HEK293 (cell line): ENCODE results near the gene RAB11FIP3.

Experiments used
- CTCF ChIA-PET: fragments of 350-600 bp; formaldehyde crosslinking; extraction: SDS; loops from one replicate; lab custom pipeline; 2021; ENCODE audit warnings: antibody characterized with exemption; lab: Yijun Ruan, JAX
- POLR2A ChIA-PET: fragments of 300-600 bp; formaldehyde crosslinking; extraction: SDS; loops from one replicate; lab custom pipeline; 2020; ENCODE audit warnings: antibody characterized with exemption, inconsistent platforms; lab: Yijun Ruan, JAX
- H3K27ac ChIP-seq: fragments of 200-500 bp; sonication (Bioruptor generic); 2 replicates; pipeline ENCODE4 v1.5.1; 2014; ENCODE audit warnings: low read depth, low read length, control low read depth, inconsistent platforms; ENCODE audit errors: extremely low read depth
- H3K36me3 ChIP-seq, 2 experiments: fragments of 200-500 bp in 1 of 2; sonication (Bioruptor generic) in 1 of 2; 1 replicate in 1 of 2; 2 replicates in 1 of 2; pipeline ENCODE4 v1.5.1; 2014 to 2017; ENCODE audit warnings: inconsistent platforms in 2 of 2, low read length in 2 of 2; ENCODE audit not compliant: control insufficient read depth in 2 of 2, insufficient read depth in 1 of 2
- H3K4me1 ChIP-seq: fragments of 200-500 bp; sonication (Bioruptor generic); 2 replicates; pipeline ENCODE4 v1.5.1; 2014; ENCODE audit warnings: mild to moderate bottlenecking, low read length, inconsistent platforms; ENCODE audit not compliant: control insufficient read depth, insufficient read depth
- H3K4me3 ChIP-seq: 2 replicates; pipeline ENCODE4 v1.5.1; 2011; ENCODE audit warnings: low read depth, mild to moderate bottlenecking, control low read depth, low read length, moderate library complexity
- H3K9me3 ChIP-seq: fragments of 200-500 bp; sonication (Bioruptor generic); 2 replicates; pipeline ENCODE4 v1.5.1; 2014; ENCODE audit warnings: low read depth, low read length, inconsistent platforms; ENCODE audit not compliant: control insufficient read depth, insufficient read depth
- KLF1 ChIP-seq: fragments of 450-650 bp; formaldehyde crosslinking; IDR thresholded peaks from 2 replicates; pipeline ENCODE4 v1.5.1; 2016; ENCODE audit warnings: missing biosample characterization, missing genetic modification characterization
- ZIC2 ChIP-seq: fragments of 450-650 bp; formaldehyde crosslinking; IDR thresholded peaks from 2 replicates; pipeline ENCODE4 v1.5.1; 2016; ENCODE audit warnings: missing biosample characterization, missing genetic modification characterization
- ZNF19 ChIP-seq: fragments of 450-650 bp; formaldehyde crosslinking; IDR thresholded peaks from 2 replicates; pipeline ENCODE4; 2016; ENCODE audit warnings: missing biosample characterization, missing genetic modification characterization, low read depth
- ZNF530 ChIP-seq: fragments of 450-650 bp; formaldehyde crosslinking; IDR thresholded peaks from 2 replicates; pipeline ENCODE4 v1.5.1; 2016; ENCODE audit warnings: low read depth, missing biosample characterization, missing genetic modification characterization
- ZNF670 ChIP-seq: fragments of 450-650 bp; formaldehyde crosslinking; IDR thresholded peaks from 2 replicates; pipeline ENCODE4 v1.5.1; 2016; ENCODE audit warnings: missing biosample characterization, missing genetic modification characterization, low read depth
- TF ChIP-seq, protein P1 (sequence below): fragments of 450-650 bp; formaldehyde crosslinking; IDR thresholded peaks from 2 replicates; pipeline ENCODE4 v1.5.1; 2016; ENCODE audit warnings: missing biosample characterization, missing genetic modification characterization
- TF ChIP-seq, protein P2 (sequence below): fragments of 450-650 bp; formaldehyde crosslinking; IDR thresholded peaks from 2 replicates; pipeline ENCODE4 v1.5.1; 2016; ENCODE audit warnings: missing biosample characterization, missing genetic modification characterization, borderline replicate concordance
- TF ChIP-seq, protein P3 (sequence below): fragments of 450-650 bp; formaldehyde crosslinking; IDR thresholded peaks from 2 replicates; pipeline ENCODE4 v1.5.1; 2016; ENCODE audit warnings: missing biosample characterization, missing genetic modification characterization

RAB11FIP3 gene

DNA sequence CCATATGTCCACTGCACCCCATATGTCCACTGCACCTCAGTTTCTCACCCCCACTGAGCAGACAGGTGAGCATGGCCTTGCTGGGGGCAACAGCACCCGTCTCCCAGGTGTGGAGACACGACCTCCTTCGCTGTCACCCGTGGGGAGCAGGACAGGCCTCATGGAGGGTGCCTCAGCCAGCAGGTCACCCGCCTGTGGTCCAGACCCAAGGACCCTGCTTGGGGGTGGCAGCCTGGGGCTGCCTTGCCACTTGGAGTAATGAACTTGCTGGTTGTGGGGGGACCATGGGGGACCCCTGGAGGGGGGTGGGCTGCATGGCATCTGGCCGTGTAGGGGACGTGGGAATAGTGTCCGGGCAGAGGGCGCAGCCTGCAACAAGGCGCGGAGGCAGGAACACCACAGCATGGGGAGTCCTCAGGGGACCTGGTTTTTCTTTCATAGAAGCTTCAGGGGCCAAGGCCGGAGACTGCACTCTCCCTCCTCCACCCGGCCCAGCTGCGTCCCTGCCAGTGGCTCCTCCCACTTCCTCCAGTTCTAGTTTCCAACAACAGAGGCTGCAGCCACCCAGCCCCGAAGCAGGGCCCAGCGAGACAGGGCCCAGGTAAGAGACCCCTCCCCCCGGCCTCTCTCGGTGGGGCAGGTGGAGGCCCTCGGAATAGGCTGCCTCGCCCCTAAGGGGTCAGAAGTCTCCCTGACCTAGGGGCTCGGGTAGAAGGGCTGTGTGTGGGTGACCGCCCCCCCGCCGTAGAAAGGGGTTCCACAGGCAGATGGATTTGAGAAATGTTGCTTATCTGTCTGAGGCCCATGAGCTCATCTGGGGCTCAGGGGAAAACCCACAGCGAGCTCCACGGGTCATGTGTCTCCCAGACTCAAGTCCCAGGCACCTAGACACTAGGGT lies 141.3 kb downstream of the RAB11FIP3 start, which contains the start of gene NHLRC4 (continued):
- TF ChIP-seq, protein P1, sequence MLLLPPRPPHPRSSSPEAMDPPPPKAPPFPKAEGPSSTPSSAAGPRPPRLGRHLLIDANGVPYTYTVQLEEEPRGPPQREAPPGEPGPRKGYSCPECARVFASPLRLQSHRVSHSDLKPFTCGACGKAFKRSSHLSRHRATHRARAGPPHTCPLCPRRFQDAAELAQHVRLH (tag by site-specific recombination) = no peak
- peak; percentile 35; the same call in 1 of the 2 replicates for TF ChIP-seq KLF1 (tag by site-specific recombination)
- no peak for TF ChIP-seq ZNF530 (tag by site-specific recombination)
- no peak for TF ChIP-seq ZNF670
- peak; percentile 63 for TF ChIP-seq ZIC2 (tag by site-specific recombination)
- no peak for TF ChIP-seq ZNF19 (tag by site-specific recombination)

DNA sequence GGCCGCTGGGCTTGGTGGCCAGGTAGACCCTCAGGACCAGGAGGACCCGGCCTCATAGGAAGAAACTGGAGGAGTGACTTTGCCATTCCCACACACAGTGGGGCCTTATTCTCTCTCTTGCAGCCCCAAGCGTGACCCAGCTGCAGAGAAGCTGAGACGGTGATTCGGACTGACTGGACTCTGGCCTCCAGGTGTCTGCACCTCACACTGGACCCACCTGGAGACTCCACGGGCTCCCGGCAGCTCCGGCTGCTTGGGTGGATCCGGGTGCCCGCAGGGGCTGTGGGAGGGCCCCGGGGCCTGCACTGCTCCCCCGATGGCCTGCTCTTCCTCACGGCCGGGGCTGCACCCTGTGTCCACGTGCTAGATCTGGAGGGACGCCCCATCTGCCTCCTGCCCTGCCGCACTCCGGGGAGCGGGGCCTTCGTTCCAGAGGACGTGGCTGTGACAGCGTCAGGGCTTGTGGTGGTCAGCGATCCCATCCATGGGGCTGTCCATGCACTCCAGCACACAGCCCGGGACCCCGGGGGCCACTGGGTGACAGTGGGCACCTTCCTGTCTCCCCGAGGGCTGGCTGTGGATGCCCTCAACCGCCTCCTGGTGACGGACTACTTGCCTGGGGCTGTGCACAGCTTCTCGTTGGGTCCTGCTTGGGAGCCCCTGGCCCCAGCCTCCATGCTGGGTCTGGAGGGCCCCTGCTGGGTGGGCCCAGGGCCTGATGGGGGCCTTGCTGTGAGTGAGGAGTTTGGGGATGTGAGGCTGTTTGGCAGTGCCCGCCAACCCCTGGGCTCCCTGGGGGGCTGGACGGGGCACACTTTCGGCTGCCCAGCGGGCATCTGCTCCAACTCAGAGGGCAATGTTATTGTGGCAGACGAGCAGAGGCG lies 142.2 kb downstream of the RAB11FIP3 start:
- ChIA-PET CTCF (interaction anchor here (0.9 to 1.0 kb wide), 2 partner anchors 13 to 16 kb away, joined by 3 read pairs; no protein-coding TSS in a partner anchor), POLR2A (interaction anchor here (1.0 to 1.4 kb wide), 3 partner anchors 12 to 176 kb away, joined by 3 to 6 read pairs (median 4); partner anchors contain the start of gene CAPN15)
- Histone ChIP-seq H3K9me3 (no peaks in the 10 kb centered on the region), H3K27ac (peak overlapping the region; percentile 26; the same call in 1 of the 2 replicates), H3K4me1 (peaks cover 10% of the 10 kb centered on the region), H3K4me3 (no peak overlapping the region), H3K36me3 (peaks cover 0 to 14% of the 10 kb centered on the region in 2 experiments; a peak in 1 of 3 replicates)
- TF ChIP-seq ZIC2 (tag by site-specific recombination) = peak; percentile 81
- TF ChIP-seq, protein P2, sequence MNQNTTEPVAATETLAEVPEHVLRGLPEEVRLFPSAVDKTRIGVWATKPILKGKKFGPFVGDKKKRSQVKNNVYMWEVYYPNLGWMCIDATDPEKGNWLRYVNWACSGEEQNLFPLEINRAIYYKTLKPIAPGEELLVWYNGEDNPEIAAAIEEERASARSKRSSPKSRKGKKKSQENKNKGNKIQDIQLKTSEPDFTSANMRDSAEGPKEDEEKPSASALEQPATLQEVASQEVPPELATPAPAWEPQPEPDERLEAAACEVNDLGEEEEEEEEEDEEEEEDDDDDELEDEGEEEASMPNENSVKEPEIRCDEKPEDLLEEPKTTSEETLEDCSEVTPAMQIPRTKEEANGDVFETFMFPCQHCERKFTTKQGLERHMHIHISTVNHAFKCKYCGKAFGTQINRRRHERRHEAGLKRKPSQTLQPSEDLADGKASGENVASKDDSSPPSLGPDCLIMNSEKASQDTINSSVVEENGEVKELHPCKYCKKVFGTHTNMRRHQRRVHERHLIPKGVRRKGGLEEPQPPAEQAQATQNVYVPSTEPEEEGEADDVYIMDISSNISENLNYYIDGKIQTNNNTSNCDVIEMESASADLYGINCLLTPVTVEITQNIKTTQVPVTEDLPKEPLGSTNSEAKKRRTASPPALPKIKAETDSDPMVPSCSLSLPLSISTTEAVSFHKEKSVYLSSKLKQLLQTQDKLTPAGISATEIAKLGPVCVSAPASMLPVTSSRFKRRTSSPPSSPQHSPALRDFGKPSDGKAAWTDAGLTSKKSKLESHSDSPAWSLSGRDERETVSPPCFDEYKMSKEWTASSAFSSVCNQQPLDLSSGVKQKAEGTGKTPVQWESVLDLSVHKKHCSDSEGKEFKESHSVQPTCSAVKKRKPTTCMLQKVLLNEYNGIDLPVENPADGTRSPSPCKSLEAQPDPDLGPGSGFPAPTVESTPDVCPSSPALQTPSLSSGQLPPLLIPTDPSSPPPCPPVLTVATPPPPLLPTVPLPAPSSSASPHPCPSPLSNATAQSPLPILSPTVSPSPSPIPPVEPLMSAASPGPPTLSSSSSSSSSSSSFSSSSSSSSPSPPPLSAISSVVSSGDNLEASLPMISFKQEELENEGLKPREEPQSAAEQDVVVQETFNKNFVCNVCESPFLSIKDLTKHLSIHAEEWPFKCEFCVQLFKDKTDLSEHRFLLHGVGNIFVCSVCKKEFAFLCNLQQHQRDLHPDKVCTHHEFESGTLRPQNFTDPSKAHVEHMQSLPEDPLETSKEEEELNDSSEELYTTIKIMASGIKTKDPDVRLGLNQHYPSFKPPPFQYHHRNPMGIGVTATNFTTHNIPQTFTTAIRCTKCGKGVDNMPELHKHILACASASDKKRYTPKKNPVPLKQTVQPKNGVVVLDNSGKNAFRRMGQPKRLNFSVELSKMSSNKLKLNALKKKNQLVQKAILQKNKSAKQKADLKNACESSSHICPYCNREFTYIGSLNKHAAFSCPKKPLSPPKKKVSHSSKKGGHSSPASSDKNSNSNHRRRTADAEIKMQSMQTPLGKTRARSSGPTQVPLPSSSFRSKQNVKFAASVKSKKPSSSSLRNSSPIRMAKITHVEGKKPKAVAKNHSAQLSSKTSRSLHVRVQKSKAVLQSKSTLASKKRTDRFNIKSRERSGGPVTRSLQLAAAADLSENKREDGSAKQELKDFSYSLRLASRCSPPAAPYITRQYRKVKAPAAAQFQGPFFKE = no peak
- TF ChIP-seq, protein P3, sequence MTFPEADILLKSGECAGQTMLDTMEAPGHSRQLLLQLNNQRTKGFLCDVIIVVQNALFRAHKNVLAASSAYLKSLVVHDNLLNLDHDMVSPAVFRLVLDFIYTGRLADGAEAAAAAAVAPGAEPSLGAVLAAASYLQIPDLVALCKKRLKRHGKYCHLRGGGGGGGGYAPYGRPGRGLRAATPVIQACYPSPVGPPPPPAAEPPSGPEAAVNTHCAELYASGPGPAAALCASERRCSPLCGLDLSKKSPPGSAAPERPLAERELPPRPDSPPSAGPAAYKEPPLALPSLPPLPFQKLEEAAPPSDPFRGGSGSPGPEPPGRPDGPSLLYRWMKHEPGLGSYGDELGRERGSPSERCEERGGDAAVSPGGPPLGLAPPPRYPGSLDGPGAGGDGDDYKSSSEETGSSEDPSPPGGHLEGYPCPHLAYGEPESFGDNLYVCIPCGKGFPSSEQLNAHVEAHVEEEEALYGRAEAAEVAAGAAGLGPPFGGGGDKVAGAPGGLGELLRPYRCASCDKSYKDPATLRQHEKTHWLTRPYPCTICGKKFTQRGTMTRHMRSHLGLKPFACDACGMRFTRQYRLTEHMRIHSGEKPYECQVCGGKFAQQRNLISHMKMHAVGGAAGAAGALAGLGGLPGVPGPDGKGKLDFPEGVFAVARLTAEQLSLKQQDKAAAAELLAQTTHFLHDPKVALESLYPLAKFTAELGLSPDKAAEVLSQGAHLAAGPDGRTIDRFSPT (tag by site-specific recombination) = peak; percentile 29; the same call in 1 of the 2 replicates
